GM21360 (cell line): ENCODE measurements around the gene AKAP8L.
"Not testable (repeated sequence)": the region's sequence is repeated elsewhere in the genome, so short reads cannot be mapped to it uniquely, and the experiment has no call there.

Source experiments
- ATAC-seq: cut with Tn5 transposase; IDR thresholded peaks from one replicate; pipeline ENCODE4 v1.9.1; 2021; ENCODE audit warnings: mild to moderate bottlenecking, moderate library complexity; ENCODE audit not compliant: unreplicated experiment

AKAP8L gene

GRCh38 chr19:15421721-15422260 is 3.0 kb upstream of the AKAP8L start:
- ATAC-seq, result no peak

- ATAC-seq, result no peak
Observed at GRCh38 chr19:15421136-15421695, 2.4 kb upstream of the AKAP8L start.

DNA sequence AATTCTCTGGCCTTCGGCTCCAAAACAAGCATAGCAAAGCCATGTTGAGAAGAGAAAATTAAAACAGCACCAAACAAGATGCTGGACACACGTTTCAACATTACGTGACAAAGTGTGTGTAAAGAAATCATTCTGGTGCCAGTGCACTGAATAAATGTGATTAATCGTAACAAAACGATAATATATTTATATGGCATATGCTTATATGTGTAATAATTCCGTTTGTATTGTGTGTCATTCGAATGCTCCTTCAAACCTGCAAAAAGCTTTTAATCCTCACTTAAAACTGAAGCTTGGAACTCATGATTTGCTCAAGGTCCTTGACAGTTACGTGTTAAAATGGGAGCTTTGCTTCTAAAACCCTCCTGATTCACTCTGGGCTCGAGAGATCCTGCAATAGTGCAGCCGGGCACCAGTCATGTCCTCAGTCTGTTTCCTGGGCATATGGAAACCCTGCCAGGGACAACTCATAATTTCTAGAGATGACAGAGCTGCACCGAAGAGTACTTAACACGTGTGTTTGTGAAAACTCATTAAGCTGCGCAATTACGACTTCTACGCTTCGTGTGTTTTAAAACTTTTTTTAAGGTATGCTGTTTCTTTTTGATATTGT is 731 bp upstream of the AKAP8L start:
- no peak for ATAC-seq

GRCh38 chr19:15418231-15418578 is 583 bp downstream of the AKAP8L start:
- no peak for ATAC-seq

DNA sequence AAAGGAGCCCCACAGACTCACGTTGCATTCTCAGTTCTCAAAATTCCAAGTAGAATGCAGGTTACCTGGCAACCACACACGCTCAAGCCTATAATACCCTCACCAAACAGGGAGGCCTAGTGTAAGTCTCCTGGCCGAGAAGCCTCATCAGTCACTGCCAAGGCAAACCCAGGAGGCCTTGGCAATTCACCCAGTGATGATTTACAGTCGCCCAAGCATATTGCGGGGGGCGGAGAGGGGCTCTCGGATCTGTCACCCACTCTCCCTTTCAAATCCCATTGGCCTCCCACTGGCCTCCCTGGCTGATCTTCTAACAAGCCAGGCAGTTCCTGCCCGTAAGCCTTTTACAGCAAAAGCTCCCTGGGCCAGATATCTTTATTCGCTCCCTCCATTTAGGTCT is 1.1 kb downstream of the AKAP8L start:
- ATAC-seq, result no peak

GRCh38 chr19:15412832-15413231 is 6.0 kb downstream of the AKAP8L start:
- ATAC-seq, result no peak

DNA sequence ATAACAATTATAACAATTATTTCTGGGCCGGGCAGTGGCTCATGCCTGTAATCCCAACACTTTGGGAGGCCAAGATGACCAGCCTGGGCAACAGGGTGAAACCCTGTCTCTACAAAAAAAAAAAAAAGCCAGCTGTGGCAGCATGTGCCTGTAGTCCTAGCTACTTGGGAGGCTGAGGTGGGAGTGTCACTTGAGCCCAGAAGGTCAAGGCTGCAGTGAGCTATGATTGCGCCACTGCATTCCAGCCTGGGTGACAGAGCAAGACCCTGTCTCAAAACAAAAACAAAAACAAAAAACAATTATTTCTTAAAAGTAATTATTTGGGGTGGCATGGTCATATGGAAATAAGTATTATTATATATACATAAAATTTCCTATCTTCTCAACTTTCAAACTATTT is 7.4 kb downstream of the AKAP8L start:
- ATAC-seq, result not testable (repeated sequence)

DNA sequence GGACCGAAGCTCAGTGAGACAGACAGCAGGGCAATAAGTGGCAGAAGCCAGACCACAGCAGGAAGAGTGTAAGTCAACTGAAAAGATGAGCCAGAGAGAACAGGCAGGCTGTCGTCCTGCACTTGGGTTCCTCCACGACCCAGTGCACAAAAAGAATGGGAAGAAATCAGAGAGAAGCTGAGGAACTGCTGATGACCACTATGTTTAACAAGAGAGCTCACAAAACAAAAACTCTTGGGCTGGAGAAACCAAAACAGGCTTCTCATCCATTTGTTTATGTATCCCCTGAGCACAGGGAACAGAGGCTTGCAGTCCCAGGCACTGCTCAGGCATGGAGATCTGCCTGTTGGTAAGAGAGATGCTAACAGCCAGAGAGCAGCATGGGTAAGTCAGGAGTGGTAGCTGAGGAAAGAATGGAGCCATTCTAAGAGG is 14.0 kb downstream of the AKAP8L start:
- no peak for ATAC-seq

- ATAC-seq, result no peak
Observed at GRCh38 chr19:15404097-15404779, 14.6 kb downstream of the AKAP8L start.

DNA sequence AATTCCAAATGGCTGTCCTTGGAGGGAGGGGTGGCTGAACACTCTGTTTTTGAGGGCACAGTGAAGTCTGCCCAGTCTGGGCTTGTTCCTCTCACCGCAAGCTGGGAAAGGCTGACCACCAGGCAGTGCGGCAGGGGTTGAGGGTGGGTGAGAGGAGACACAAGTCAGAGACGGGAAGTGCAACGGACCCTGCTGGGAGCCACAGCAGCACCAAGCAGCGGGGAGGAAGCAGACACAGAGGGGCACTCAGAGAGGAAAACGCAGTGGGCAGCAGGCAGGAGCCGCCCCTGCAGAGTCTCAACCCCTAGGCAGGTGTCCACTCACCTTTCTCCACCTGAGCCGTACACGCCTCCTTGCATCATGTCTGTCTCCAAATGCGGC is 15.6 kb downstream of the AKAP8L start:
- no peak for ATAC-seq

- ATAC-seq, result no peak
Observed at GRCh38 chr19:15402411-15403150, 16.2 kb downstream of the AKAP8L start.

GRCh38 chr19:15401397-15401710 is 17.4 kb downstream of the AKAP8L start:
- ATAC-seq, result no peak

DNA sequence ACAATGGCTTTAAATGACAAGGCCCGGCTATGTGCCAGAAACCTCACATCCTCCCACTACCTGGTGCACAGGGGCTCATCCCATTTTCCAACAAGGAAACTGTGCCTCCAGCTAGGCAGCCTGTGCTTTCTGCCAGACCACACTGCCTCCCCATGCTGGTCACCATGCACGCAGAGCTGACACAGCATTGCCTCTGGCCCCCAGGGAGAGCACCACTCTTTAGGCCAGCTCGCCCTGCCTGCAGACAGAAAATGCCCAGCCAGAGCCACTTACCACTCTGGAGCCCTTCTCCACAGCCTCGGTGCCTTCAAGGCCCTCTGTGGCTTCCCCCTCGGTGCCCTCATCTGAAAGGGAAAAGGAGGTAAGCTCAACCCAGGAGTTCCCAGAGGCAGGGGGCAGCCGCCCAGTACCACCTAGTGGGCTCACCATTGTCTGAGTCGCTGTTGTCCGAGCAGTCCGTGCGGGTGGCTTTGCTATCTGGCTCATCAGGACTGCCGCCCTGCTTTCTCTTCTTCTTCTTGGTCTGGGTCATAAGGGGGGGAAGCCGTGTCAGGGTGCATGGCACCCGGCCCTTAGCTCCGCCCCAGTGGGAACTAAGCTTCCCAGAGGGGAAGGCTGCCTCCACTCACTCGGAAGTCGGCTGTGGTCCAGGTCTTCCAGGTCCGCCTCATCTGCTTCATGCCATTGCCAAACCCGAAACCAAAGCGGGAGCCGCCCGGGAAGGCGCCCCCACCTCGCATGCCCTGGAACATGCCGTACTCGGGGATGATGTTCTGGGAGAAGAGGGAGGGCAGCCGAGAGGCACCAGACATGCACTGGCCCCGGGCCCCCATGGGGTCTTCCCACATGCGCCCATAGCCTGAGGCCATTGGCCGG is 18.0 kb downstream of the AKAP8L start:
- ATAC-seq, result no peak

GRCh38 chr19:15399635-15400034 is 19.2 kb downstream of the AKAP8L start:
- ATAC-seq, result no peak

- no peak for ATAC-seq
Observed at GRCh38 chr19:15399234-15399515, 19.6 kb downstream of the AKAP8L start.

DNA sequence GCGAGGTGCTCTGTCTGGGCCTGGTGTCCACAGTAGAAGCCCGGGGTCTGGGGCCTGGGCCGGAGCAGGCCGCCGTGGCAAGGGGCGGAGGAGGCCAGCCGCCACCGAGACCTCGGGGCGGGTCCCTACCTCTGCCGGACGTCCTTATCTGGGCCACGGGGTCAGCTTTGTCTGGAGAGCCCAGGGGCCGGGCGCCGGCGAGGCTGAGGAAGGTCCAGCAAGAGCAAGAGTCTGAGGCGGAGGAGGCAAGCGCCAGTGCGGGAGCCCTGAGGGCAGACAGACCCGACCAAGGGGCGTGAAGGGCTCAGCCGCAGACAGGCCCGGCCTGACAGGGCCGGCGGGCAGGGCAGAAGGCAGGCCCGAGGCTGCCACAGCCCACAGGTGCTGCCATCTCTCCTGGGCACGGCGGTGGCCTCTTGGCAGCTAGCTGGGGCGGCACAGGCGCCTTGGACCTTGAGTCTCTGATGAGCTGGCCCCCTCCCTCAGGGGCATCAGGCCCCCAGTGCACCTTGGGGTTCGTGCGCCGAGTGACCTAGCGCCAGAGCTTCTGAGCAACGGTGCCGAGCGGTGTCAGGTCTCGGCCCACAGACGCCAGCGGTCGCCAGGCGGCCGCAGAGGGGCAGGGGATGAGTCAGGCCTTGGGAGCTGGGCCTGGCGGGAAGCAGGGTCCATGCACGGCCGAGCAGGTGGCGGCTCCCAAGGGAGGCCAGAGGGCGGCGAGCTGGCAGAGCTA is 20.1 kb downstream of the AKAP8L start:
- no peak for ATAC-seq

GRCh38 chr19:15397782-15398181 is 21.0 kb downstream of the AKAP8L start:
- ATAC-seq, result no peak

GRCh38 chr19:15397236-15397635 is 21.6 kb downstream of the AKAP8L start:
- ATAC-seq, result no peak

- no peak for ATAC-seq
Observed at GRCh38 chr19:15396436-15396835, 22.4 kb downstream of the AKAP8L start.

DNA sequence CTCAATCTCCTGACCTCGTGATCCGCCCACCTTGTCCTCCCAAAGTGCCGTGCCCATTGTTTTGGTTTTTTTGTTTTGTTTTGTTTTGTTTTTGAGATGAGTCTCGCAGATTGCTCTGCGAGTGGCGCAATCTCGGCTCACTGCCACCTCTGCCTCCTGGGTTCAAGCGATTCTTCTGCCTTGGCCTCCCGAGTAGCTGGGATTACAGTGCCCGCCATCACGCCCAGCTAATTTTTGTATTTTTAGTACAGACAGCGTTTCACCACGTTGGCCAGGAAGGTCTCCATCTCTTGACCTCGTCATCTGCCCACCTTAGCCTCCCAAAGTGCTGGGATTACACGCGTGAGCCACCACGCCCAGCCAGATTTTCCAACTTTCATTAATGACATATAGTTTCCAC is 23.5 kb downstream of the AKAP8L start:
- not testable (repeated sequence) for ATAC-seq
